WTC11 (cell line): ENCODE measurements around the gene DNLZ. TPM values are rescaled to one million over a fixed set of nuclear protein-coding genes. Genes with fewer than 3 reads are reported as not detected.

ENCODE experiments used
- ATAC-seq: fragments of 200-7000 bp; cut with Tn5 transposase; 2 replicates; pipeline ENCODE4 v1.10.0; 2021; ENCODE audit warnings: mild to moderate bottlenecking, moderate library complexity
- CTCF ChIA-PET: fragments of 300-600 bp; sonication (Branson Sonifier 250); formaldehyde crosslinking; loops from one replicate; lab custom pipeline; 2021; ENCODE audit warnings: antibody characterized with exemption; lab: Charles Lee
- POLR2A ChIA-PET: fragments of 350-600 bp; sonication (Branson Sonifier 250); formaldehyde crosslinking; loops from one replicate; lab custom pipeline; 2021; ENCODE audit warnings: antibody characterized with exemption; lab: Charles Lee
- DNase-seq: peaks from one replicate; pipeline ENCODE4 v3.0.0; 2021; ENCODE audit warnings: low spot score
- H3K27ac Mint-ChIP-seq: 2 replicates; pipeline ENCODE4 v1.8.0; 2021; ENCODE audit warnings: mixed read lengths
- H3K27me3 Mint-ChIP-seq: 2 replicates; pipeline ENCODE4 v1.8.0; 2021; ENCODE audit warnings: low read depth, mild to moderate bottlenecking, moderate library complexity, mixed read lengths
- H3K36me3 Mint-ChIP-seq: 2 replicates; pipeline ENCODE4 v1.8.0; 2021; ENCODE audit warnings: mixed read lengths
- H3K4me1 Mint-ChIP-seq: 2 replicates; pipeline ENCODE4 v1.8.0; 2022; ENCODE audit warnings: mixed read lengths
- H3K4me3 Mint-ChIP-seq: 2 replicates; pipeline ENCODE4 v1.8.0; 2021; ENCODE audit warnings: mild to moderate bottlenecking, moderate library complexity, mixed read lengths
- H3K9me3 Mint-ChIP-seq: 2 replicates; pipeline ENCODE4 v1.8.0; 2021; ENCODE audit warnings: mixed read lengths
- AR ChIP-seq: fragments of 250-450 bp; sonication (Bioruptor Pico); IDR thresholded peaks from 2 replicates; pipeline ENCODE4 v1.9.0; 2021; ENCODE audit warnings: mild to moderate bottlenecking
- ATF2 ChIP-seq: sonication (generic); formaldehyde crosslinking; IDR thresholded peaks from 2 replicates; pipeline ENCODE4 v1.8.1; 2022; ENCODE audit warnings: low read depth, missing genetic modification reagents, borderline replicate concordance
- CTCF ChIP-seq: fragments of 200-600 bp; IDR thresholded peaks from 2 replicates; pipeline ENCODE4 v1.8.0; 2022; ENCODE audit warnings: antibody characterized with exemption
- E2F1 ChIP-seq: sonication (generic); formaldehyde crosslinking; IDR thresholded peaks from 2 replicates; pipeline ENCODE4 v1.8.0; 2022; ENCODE audit warnings: mild to moderate bottlenecking, missing genetic modification reagents
- ELF4 ChIP-seq: sonication (generic); formaldehyde crosslinking; IDR thresholded peaks from 2 replicates; pipeline ENCODE4 v1.8.1; 2022; ENCODE audit warnings: low read depth, mild to moderate bottlenecking, moderate library complexity, missing genetic modification reagents
- EMX1 ChIP-seq: fragments of 250-450 bp; sonication (Bioruptor Pico); IDR thresholded peaks from 2 replicates; pipeline ENCODE4 v1.8.0; 2021; ENCODE audit warnings: mild to moderate bottlenecking
- GTF2I ChIP-seq: fragments of 250-450 bp; sonication (Bioruptor Pico); conservative IDR thresholded peaks from 2 replicates; pipeline ENCODE4 v1.4.0; 2021; ENCODE audit warnings: mild to moderate bottlenecking
- MLX ChIP-seq: sonication (generic); formaldehyde crosslinking; IDR thresholded peaks from 2 replicates; pipeline ENCODE4 v1.8.1; 2023; ENCODE audit warnings: mild to moderate bottlenecking, missing genetic modification reagents, moderate library complexity
- NFE2L1 ChIP-seq: sonication (generic); formaldehyde crosslinking; IDR thresholded peaks from 2 replicates; pipeline ENCODE4 v1.8.1; 2023; ENCODE audit warnings: missing genetic modification reagents
- NR1H2 ChIP-seq: sonication (generic); formaldehyde crosslinking; IDR thresholded peaks from 2 replicates; pipeline ENCODE4 v1.9.0; 2021; ENCODE audit warnings: mild to moderate bottlenecking, moderate library complexity, missing genetic modification reagents
- NR2C2 ChIP-seq: sonication (generic); formaldehyde crosslinking; IDR thresholded peaks from 2 replicates; pipeline ENCODE4 v1.8.0; 2022; ENCODE audit warnings: mild to moderate bottlenecking, missing genetic modification reagents
- total RNA-seq: library from RNA; stranded (reverse); gene quantifications from 3 replicates; pipeline ENCODE4 v1.2.3, GENCODE V29; 2021

DNLZ gene
- total RNA-seq, 1 experiment from 2014 or later: 17.2 TPM

GRCh38 chr9:136377341-136378169 is 14.0 kb upstream of the DNLZ start:
- ATAC-seq (no peak), DNase-seq (no peak)
- Mint-ChIP-seq H3K4me3 (no peak overlapping the region), H3K27ac (no peak overlapping the region), H3K36me3 (no peaks in the 10 kb centered on the region; the same call in none of the 2 replicates), H3K27me3 (no peaks in the 10 kb centered on the region), H3K9me3 (no peaks in the 10 kb centered on the region), H3K4me1 (no peaks in the 10 kb centered on the region)
- POLR2A ChIA-PET: interaction anchor here (0.8 kb wide), 1 partner anchor 247 kb away, joined by 3 read pairs; no protein-coding TSS in a partner anchor
- TF ChIP-seq E2F1 (CRISPR knock-in tag) (no peak), AR (CRISPR knock-in tag) (no peak), MLX (CRISPR knock-in tag) (no peak), NR1H2 (no peak)
- CTCF ChIA-PET: interaction anchor here (0.8 to 1.2 kb wide), 2 partner anchors 24 to 38 kb away, joined by 3 to 4 read pairs; no protein-coding TSS in a partner anchor

- TF ChIP-seq GTF2I (CRISPR knock-in tag): no peak
- TF ChIP-seq NFE2L1 (CRISPR knock-in tag): no peak
- TF ChIP-seq ATF2 (CRISPR knock-in tag): no peak
- TF ChIP-seq NR2C2 (CRISPR knock-in tag): no peak
- TF ChIP-seq ELF4 (CRISPR knock-in tag): no peak
- TF ChIP-seq CTCF: no peak
- TF ChIP-seq EMX1 (CRISPR knock-in tag): no peak
- no peak for TF ChIP-seq AR (CRISPR knock-in tag)
- DNase-seq (no peak), ATAC-seq (no peak)
- POLR2A ChIA-PET: no interaction called here
- H3K27ac Mint-ChIP-seq: no peak overlapping the region
- no peak overlapping the region for H3K4me3 Mint-ChIP-seq
- CTCF ChIA-PET: interaction anchor here (1.2 kb wide), 1 partner anchor 37 kb away, joined by 4 read pairs; no protein-coding TSS in a partner anchor
- H3K36me3 Mint-ChIP-seq: no peaks in the 10 kb centered on the region; the same call in 1 of the 2 replicates
- H3K4me1 Mint-ChIP-seq: no peaks in the 10 kb centered on the region
- no peaks in the 10 kb centered on the region for H3K9me3 Mint-ChIP-seq
- H3K27me3 Mint-ChIP-seq: no peaks in the 10 kb centered on the region
Measured at GRCh38 chr9:136376457-136376856, 12.9 kb upstream of the DNLZ start.
